Measurements from ENCODE around the gene DMWD.

DMWD gene

GRCh38 chr19:45792470-45793177 is at the start of gene DMWD:
DMWD (minus strand) TSS chr19:45792845; CDS start chr19:45792756, 89 bp downstream.
- peak within 1 kb of the TSS in 20 of 21 experiments; percentile 53 to 89 (median 75) for H3K27ac ChIP-seq
- peak within 1 kb of the TSS; percentile 48 to 82 (median 58) for H3K4me3 ChIP-seq

- H3K4me3 ChIP-seq, result no peak overlapping the region
- no peak overlapping the region for H3K27ac ChIP-seq
Observed at GRCh38 chr19:45842198-45842597, 49.6 kb upstream of the DMWD start.

GRCh38 chr19:45834970-45835369 is 42.3 kb upstream of the DMWD start:
- Histone ChIP-seq H3K4me3 (no peak overlapping the region), H3K27ac (no peak overlapping the region)

GRCh38 chr19:45828945-45829344 is 36.3 kb upstream of the DMWD start:
- Histone ChIP-seq H3K4me3 (no peak overlapping the region), H3K27ac (no peak overlapping the region)

GRCh38 chr19:45828523-45828922 is 35.9 kb upstream of the DMWD start:
- Histone ChIP-seq H3K4me3 (no peak overlapping the region), H3K27ac (no peak overlapping the region)

GRCh38 chr19:45827459-45828093 is 34.9 kb upstream of the DMWD start:
- H3K4me3 ChIP-seq, result no peak overlapping the region
- H3K27ac ChIP-seq, result no peak overlapping the region

GRCh38 chr19:45826934-45827333 is 34.3 kb upstream of the DMWD start:
- H3K4me3 ChIP-seq, result no peak overlapping the region
- H3K27ac ChIP-seq, result no peak overlapping the region

- Histone ChIP-seq H3K4me3 (no peak overlapping the region), H3K27ac (no peak overlapping the region)
Observed at GRCh38 chr19:45825917-45826893, 33.6 kb upstream of the DMWD start.

- no peak overlapping the region for H3K27ac ChIP-seq
- no peak overlapping the region for H3K4me3 ChIP-seq
Observed at GRCh38 chr19:45825263-45825605, 32.6 kb upstream of the DMWD start.

GRCh38 chr19:45824531-45825262 is 32.1 kb upstream of the DMWD start:
- Histone ChIP-seq H3K4me3 (no peak overlapping the region), H3K27ac (no peak overlapping the region)

- Histone ChIP-seq H3K27ac (no peak overlapping the region), H3K4me3 (no peak overlapping the region)
Observed at GRCh38 chr19:45824041-45824471, 31.4 kb upstream of the DMWD start.

GRCh38 chr19:45823182-45823581 is 30.5 kb upstream of the DMWD start:
- Histone ChIP-seq H3K4me3 (no peak overlapping the region), H3K27ac (no peak overlapping the region)

GRCh38 chr19:45822716-45823115 is 30.1 kb upstream of the DMWD start:
- Histone ChIP-seq H3K4me3 (no peak overlapping the region), H3K27ac (no peak overlapping the region)

GRCh38 chr19:45821570-45821969 is 28.9 kb upstream of the DMWD start:
- Histone ChIP-seq H3K4me3 (no peak overlapping the region), H3K27ac (no peak overlapping the region)

- Histone ChIP-seq H3K4me3 (no peak overlapping the region), H3K27ac (no peak overlapping the region)
Observed at GRCh38 chr19:45821103-45821521, 28.5 kb upstream of the DMWD start.

- Histone ChIP-seq H3K4me3 (no peak overlapping the region), H3K27ac (no peak overlapping the region)
Observed at GRCh38 chr19:45820413-45821102, 27.9 kb upstream of the DMWD start.

GRCh38 chr19:45819769-45820168 is 27.1 kb upstream of the DMWD start:
- Histone ChIP-seq H3K27ac (no peak overlapping the region), H3K4me3 (no peak overlapping the region)

GRCh38 chr19:45817725-45818301 is 25.2 kb upstream of the DMWD start:
- H3K27ac ChIP-seq, result no peak overlapping the region
- no peak overlapping the region for H3K4me3 ChIP-seq
